Mucosa of rectum (tissue), 2 donors: ENCODE results near the gene SERPINF2.

ENCODE experiments used
- H3K27ac ChIP-seq, 2 donors: one replicate each; pipeline ENCODE4 v1.7.0; 2013; ENCODE audit warnings: inconsistent platforms in 2 of 2, low read depth in 2 of 2, low read length in 2 of 2
- H3K27me3 ChIP-seq, 2 donors: one replicate each; pipeline ENCODE4 v1.7.0; 2013; ENCODE audit warnings: low read length in 2 of 2; ENCODE audit not compliant: control insufficient read depth in 2 of 2, insufficient read depth in 2 of 2
- H3K36me3 ChIP-seq, 2 donors: one replicate each; pipeline ENCODE4 v1.7.0; 2013; ENCODE audit warnings: low read length in 2 of 2; ENCODE audit not compliant: control insufficient read depth in 2 of 2, insufficient read depth in 2 of 2
- H3K4me1 ChIP-seq, 2 donors: one replicate each; pipeline ENCODE4 v1.7.0; 2013; ENCODE audit warnings: low read length in 2 of 2, mild to moderate bottlenecking in 1 of 2; ENCODE audit not compliant: control insufficient read depth in 2 of 2, insufficient read depth in 2 of 2
- H3K4me3 ChIP-seq, 2 donors: one replicate each; pipeline ENCODE4 v1.7.0; 2013; ENCODE audit warnings: low read length in 2 of 2
- H3K9ac ChIP-seq, 2 donors: one replicate each; pipeline ENCODE4 v1.7.0; 2013; ENCODE audit warnings: low read length in 2 of 2, low read depth in 1 of 2, mild to moderate bottlenecking in 1 of 2
- H3K9me3 ChIP-seq, 2 donors: one replicate each; pipeline ENCODE4 v1.7.0; 2013; ENCODE audit warnings: low read length in 2 of 2; ENCODE audit not compliant: control insufficient read depth in 2 of 2
- donor health status: healthy.
- donor health status: Normal muscosa, but diverticular disease.

The SERPINF2 gene

DNA sequence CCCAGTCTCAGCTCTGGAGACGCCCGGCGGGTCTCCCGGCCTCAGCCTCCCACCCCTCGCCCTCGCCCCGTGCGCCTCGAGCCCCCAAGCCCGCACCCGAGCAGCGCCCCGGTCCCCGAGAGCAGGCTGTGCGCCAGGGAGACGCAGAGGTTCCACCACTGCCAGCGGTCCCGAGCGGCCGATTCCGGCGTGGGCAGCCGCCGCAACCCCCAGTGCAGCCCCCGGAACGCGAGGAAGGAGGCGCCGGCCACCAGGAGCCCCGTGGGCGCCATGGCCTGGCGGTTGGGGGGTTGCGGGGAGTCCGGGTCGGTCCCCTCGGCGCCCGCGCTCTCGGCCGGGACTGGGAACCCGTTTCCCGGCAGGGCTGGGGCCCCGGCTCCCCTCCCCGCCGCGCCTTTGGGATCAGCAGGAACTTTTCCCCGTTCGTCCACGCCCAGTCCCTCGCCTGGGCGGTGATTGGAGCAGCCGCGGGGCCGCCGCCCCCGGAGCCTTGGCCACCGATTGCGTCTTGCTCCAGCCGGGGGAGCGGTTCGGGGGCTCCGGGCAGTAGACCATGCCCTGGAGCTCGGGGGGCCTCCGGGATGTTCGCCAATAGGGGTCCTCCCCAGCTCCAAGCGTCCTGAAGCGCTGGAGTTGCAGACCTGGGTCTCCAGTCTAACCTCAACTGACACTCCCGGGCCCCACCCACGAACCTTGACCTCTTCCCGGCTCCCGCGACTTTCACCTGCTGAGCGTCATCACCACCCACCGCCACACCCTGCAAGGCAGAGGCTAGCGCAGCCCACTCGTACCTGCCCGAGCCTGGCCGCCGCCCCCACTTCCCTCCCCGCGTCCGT lies 32.5 kb upstream of the SERPINF2 start, which contains the start of gene TLCD2:
Gene TLCD2 (minus strand): TSS at position 407 of the 836 bp plus-strand sequence. CDS start 135 bp downstream, at position 272.
- H3K9me3 ChIP-seq = no peaks in the 10 kb centered on the region
- peaks cover 25 to 27% of the 10 kb centered on the region in 2 donors for H3K36me3 ChIP-seq
- peaks cover 32 to 35% of the 10 kb centered on the region in 2 donors for H3K4me1 ChIP-seq
- no peaks in the 10 kb centered on the region for H3K27me3 ChIP-seq
- peak within 1 kb of the TSS; percentile 72 to 98 for H3K9ac ChIP-seq
- peak within 1 kb of the TSS; percentile 92 to 95 for H3K27ac ChIP-seq
- peak within 1 kb of the TSS; percentile 65 to 82 for H3K4me3 ChIP-seq

DNA sequence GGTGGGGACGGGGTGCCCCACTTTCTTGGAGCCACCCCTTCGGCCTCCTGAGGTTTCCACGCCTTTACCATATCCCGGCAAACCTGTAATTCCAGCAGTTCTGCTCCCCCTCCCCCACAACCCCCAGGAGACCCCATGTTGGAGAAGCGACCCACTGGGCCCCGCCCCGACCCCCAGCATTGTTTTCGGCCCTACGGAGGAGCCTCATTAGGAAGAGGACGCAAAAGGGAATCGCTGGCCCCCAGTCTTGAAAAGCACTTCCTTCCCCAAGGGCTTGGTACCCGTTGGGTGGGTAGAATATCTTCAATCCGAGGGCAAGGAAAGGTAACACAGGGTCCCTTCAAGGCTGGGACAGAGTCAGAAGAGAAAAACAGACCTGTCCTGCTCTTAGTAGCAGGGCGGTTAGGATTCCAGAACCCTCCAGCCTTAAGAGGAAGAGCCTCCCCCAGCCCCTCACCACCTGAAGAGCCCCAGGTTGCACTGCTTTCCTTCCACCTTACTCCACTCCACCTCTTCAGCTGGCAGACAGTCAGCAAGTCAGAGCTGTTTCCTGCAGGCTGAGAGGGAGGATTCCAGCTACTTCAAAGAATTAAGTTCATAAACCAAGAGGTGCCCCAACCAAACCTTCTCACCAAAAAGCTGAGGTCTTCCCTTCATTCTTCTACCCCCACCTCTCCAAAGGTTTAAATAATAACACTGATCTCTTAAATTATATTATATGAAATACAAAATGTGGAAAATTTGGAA lies 31.7 kb upstream of the SERPINF2 start:
- Histone ChIP-seq H3K27ac (peak overlapping the region; percentile 92 to 95), H3K9me3 (no peaks in the 10 kb centered on the region), H3K27me3 (no peaks in the 10 kb centered on the region), H3K4me3 (peak overlapping the region; percentile 65 to 82), H3K9ac (peak overlapping the region; percentile 72 to 98), H3K4me1 (peaks cover 34 to 35% of the 10 kb centered on the region in 2 donors), H3K36me3 (peaks cover 25 to 27% of the 10 kb centered on the region in 2 donors)

DNA sequence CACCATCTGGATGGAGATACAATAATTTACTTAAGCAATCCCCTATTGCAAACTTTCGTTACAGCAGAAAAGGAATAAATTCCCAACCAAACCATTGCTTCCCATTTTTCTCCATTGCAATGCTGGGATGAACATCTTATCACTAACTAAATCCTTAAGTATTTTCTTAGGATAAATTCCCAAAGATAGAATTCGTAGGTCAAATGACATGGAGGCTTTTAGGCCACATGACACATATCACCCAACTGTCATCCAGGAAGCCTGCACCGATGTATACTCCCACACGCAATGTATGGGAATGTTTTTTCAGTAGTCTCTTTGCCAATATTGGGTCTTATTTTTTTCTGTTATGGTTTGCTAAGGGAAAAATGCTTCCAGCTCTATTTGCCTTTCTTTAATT lies 30.9 kb upstream of the SERPINF2 start:
- Histone ChIP-seq H3K27ac (peak overlapping the region; percentile 13 to 98), H3K4me1 (peaks cover 34 to 37% of the 10 kb centered on the region in 2 donors), H3K9me3 (no peaks in the 10 kb centered on the region), H3K4me3 (no peak overlapping the region), H3K36me3 (peaks cover 25 to 27% of the 10 kb centered on the region in 2 donors), H3K9ac (no peak overlapping the region), H3K27me3 (no peaks in the 10 kb centered on the region)

DNA sequence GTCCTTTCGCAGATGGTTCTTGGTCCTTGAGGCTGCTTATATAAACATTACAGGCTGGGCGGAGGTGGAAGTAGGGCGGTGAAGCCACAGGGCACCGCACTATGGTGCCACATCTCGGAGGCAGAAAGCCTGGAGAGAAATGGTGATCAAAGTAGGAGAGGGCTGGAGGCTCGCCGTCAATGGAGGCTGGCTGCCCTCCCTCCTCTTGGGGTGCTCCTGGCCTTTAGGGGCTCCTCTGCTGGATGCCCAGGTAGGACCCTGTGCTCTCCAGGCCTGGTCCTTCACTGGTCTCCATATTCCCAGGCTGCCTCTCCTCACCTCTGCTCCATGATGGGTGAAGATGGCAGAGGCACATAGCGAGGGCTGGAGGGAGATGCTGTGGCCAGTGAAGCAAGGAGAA lies 30.4 kb upstream of the SERPINF2 start:
- no peaks in the 10 kb centered on the region for H3K9me3 ChIP-seq
- no peak overlapping the region for H3K4me3 ChIP-seq
- H3K27me3 ChIP-seq = no peaks in the 10 kb centered on the region
- peaks cover 25 to 27% of the 10 kb centered on the region in 2 donors for H3K36me3 ChIP-seq
- peaks cover 36 to 41% of the 10 kb centered on the region in 2 donors for H3K4me1 ChIP-seq
- H3K27ac ChIP-seq = peak overlapping the region in 1 of 2 donors; percentile 98
- H3K9ac ChIP-seq = no peak overlapping the region

DNA sequence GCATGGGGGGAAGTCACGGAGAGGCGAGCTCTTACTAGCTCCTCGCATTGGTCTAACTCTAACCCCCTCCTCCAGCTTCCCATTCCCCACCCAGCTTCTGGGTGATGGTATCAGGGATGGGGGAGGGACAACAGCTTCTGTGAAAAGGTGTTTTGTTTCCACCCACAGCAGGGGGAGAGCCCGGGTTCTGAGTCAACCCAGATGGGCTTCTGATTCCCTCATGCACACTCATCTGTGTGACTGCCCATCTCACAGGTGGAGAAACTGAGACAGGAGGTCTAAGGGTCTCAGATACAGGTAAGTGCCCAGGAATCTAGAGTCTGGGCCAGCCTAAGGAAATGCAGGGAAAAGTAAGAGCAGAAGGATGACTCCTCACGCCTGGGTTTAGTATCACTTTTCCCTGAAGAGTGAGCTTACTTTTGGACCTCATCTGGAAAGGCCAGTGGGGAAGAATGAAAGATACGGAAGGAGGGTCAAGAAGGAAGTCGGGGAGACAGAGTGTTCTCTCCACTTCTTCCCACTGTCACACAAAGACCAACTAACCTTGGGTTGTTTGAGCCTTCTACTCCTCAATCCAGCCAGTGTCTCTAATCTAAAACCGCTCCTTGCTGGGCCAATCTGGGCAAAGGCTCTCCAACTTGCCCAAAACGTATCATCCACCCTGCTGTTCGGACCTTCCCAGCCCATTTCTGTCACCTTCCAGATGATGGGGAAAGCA lies 29.4 kb upstream of the SERPINF2 start:
- H3K27me3 ChIP-seq = no peaks in the 10 kb centered on the region
- peak overlapping the region; percentile 98 to 99 for H3K27ac ChIP-seq
- H3K4me3 ChIP-seq = peak overlapping the region; percentile 66 to 85
- H3K9ac ChIP-seq = peak overlapping the region; percentile 52 to 65
- H3K9me3 ChIP-seq = no peaks in the 10 kb centered on the region
- H3K36me3 ChIP-seq = peaks cover 17 to 21% of the 10 kb centered on the region in 2 donors
- peaks cover 42 to 47% of the 10 kb centered on the region in 2 donors for H3K4me1 ChIP-seq

DNA sequence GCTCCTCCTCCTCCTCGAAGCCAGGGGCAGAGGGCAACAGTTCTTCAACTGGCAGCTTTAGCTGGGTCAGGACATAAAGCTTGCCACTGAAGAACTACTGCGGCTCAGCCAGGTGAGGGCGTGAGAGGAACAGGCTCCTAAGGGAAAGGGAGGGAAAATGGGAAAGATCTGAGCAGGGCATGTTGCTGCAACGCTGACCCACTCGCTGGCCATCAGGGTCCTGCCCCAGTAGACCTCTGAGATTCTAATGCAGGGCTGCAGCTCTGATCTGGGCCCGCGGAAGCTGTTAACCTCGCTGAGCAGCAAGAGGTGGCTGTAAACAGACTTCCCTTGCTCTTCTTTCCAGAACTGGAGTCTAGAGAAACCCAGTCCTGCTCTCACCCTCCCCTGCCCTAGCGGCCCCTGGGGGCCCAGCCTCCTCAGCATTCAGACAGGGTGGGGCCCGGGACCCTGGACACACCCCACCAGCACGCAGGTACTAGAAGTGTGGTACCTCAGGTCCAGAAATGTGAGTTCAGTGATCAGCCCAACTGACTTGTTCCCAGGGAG lies 28.7 kb upstream of the SERPINF2 start:
- H3K27ac ChIP-seq = peak overlapping the region; percentile 98 to 99
- no peaks in the 10 kb centered on the region for H3K9me3 ChIP-seq
- H3K36me3 ChIP-seq = peaks cover 17 to 21% of the 10 kb centered on the region in 2 donors
- H3K4me3 ChIP-seq = peak overlapping the region; percentile 66 to 85
- H3K27me3 ChIP-seq = no peaks in the 10 kb centered on the region
- peak overlapping the region; percentile 52 to 65 for H3K9ac ChIP-seq
- H3K4me1 ChIP-seq = peaks cover 40 to 44% of the 10 kb centered on the region in 2 donors

DNA sequence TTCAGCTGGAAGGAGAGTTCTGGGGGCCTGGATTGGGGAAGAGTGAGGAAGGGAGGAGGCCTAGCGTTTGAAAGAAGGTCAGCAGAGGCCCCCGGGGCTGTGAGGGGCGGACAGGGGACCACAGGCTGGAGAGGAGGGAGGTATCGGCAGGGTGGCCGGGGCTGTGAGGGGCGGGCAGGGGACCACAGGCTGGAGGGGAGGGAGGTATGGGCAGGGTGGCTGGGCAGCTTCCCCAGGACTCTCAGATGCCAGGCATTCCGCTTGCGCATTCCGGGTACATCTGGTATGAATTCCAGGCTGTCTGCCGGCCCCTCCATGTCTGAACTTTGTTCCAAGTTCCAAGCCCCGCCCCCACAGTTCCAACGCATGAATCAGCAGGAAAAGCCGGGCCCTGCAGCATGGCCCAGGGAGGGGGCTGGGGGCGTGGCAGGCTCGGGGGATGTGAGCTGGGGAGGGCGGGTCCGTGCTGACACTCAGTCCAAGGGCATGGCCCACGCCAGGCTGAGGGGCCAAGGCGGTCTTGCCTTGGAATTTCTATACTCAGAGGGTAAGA lies 28.2 kb upstream of the SERPINF2 start:
- Histone ChIP-seq H3K4me1 (peaks cover 40 to 44% of the 10 kb centered on the region in 2 donors), H3K27me3 (no peaks in the 10 kb centered on the region), H3K9me3 (no peaks in the 10 kb centered on the region)

DNA sequence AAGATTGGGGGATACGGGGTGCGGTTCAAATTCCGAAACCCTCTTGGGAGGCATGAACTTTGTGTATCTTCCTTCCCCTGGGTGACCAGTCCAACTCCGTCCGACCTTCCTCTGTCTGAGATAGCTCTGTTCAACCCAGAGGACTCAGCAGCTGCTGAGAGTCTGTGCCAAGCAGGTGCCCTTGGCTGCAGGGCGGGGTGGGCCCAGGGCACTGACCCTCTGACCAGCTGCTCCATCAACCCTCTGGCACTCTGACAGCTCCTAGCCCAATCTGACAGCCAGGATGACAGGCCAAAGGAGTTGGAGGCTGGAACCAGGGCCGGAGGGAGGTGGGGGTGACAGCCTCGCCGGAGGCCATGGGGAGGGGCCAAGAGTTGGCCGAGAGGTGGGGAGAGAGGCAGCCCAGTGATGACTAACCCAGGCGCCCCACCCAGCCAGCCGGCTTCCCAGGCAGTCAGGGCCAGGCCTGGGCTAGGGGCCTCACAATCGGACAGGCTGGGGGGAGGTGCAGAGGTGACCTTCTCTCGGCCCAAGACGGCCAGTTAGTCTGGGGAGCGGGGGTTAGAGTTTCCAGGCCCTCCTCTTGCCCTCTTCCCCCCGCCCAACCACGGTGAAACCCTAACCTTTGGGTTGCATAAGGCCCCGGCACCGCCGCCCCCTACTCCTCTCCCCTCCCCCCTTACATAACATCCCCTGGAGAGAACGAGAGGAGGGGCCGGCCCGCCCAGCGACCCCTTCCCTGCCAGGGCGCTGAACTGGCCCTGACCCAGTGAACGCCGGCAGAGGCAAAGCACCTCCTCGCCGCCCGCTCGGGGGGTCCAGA lies 27.5 kb upstream of the SERPINF2 start:
- H3K4me3 ChIP-seq = peak overlapping the region; percentile 82 to 85
- H3K27me3 ChIP-seq = no peaks in the 10 kb centered on the region
- peak overlapping the region; percentile 83 to 91 for H3K9ac ChIP-seq
- peak overlapping the region; percentile 98 to 99 for H3K27ac ChIP-seq
- peaks cover 40 to 44% of the 10 kb centered on the region in 2 donors for H3K4me1 ChIP-seq
- no peaks in the 10 kb centered on the region for H3K9me3 ChIP-seq
- peaks cover 17 to 21% of the 10 kb centered on the region in 2 donors for H3K36me3 ChIP-seq

More for the DNA sequence above, 28.2 kb upstream of the SERPINF2 start:
- peak overlapping the region; percentile 82 to 85 for H3K4me3 ChIP-seq
- H3K27ac ChIP-seq = peak overlapping the region; percentile 98 to 99
- peak overlapping the region; percentile 83 to 91 for H3K9ac ChIP-seq
- peaks cover 17 to 21% of the 10 kb centered on the region in 2 donors for H3K36me3 ChIP-seq

DNA sequence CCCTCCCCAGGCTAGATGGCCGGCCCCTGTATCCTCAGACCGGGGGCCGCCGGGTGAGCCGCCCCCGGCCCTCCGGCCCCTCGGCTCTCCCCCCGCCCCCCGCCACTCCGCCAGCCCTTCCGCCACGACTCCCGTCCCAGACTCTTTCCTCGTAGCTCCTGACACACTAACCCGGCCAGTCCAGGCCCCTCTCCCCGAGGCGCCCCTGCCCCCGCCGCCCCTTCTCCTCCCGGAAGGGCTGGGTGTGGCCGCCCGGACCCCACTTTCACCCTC lies 26.9 kb upstream of the SERPINF2 start:
- Histone ChIP-seq H3K9me3 (no peaks in the 10 kb centered on the region), H3K27me3 (no peaks in the 10 kb centered on the region), H3K27ac (peak overlapping the region; percentile 98 to 99), H3K9ac (peak overlapping the region; percentile 83 to 91), H3K36me3 (peaks cover 17 to 21% of the 10 kb centered on the region in 2 donors), H3K4me1 (peaks cover 40 to 44% of the 10 kb centered on the region in 2 donors), H3K4me3 (peak overlapping the region; percentile 82 to 85)
